ENCODE measurements around the gene SNX13.
A peak's percentile ranks its signal among the peaks of the same experiment; 100 is the strongest.

The SNX13 gene

DNA sequence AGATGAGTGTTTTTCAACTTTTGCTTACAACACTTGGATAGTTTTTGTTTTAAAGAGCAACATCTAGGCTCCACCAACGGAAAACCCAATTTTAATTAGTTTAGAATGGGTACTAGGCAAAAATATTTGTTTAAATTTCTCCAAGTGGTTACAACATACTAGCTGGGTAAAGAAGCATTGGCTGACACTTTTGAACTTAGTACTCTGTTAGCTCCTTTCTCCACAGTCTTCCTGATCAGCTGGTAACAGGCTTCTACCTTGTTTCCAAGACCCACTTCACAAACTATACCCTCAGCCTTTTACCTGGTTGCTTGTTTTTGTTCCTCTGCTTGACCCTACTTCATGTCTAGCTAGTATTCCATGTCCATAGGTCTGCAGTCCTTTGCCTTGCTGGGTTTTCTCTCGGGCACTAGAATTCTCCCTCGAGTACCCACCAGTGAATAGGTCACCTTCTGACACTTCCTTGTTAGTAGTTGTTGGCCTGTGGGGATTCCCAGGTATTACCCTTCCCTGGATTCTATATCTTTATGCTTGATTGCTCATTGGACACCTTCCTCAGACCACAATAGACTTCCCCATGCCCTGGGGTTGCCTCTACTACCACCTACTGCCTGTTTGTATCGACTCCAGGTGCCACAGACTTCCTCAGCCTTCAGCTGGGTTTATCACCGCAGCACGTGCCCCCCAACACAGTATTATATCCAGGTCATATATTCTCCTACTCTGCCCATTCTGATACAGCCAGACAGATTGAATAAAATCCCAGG lies 45.4 kb upstream of the SNX13 start:
- Histone ChIP-seq H3K4me3 (replicated peaks; ENCODE audit: insufficient read depth, low read length) (no peak overlapping the region), H3K27me3 (ENCODE audit: insufficient read depth, poor library complexity, severe bottlenecking) (no peaks in the 10 kb centered on the region), H3K27ac (replicated peaks) (no peak overlapping the region)
- no peak for TF ChIP-seq POLR2AphosphoS5 (IDR thresholded peaks at IDR 0.05; ENCODE audit: low read depth)
- TF ChIP-seq GABPA (IDR thresholded peaks at IDR 0.05; ENCODE audit: low read depth) = no peak
- no peak for TF ChIP-seq REST (IDR thresholded peaks at IDR 0.05; ENCODE audit: insufficient replicate concordance, low read depth)
- TF ChIP-seq CTCF (IDR thresholded peaks at IDR 0.05; ENCODE audit: insufficient read depth, low read length) = no peak
- no peak for TF ChIP-seq SPI1 (IDR thresholded peaks at IDR 0.05; ENCODE audit: borderline replicate concordance, low read depth)
- DNase-seq (ENCODE audit: low read depth in 1 of 2, low spot score in 1 of 2) = no peak

GRCh38 chr7:17984288-17984687 lies 44.0 kb upstream of the SNX13 start:
- TF ChIP-seq CTCF (IDR thresholded peaks at IDR 0.05; ENCODE audit: insufficient read depth, low read length) (no peak), GABPA (IDR thresholded peaks at IDR 0.05; ENCODE audit: low read depth) (no peak), SPI1 (IDR thresholded peaks at IDR 0.05; ENCODE audit: borderline replicate concordance, low read depth) (no peak), REST (IDR thresholded peaks at IDR 0.05; ENCODE audit: insufficient replicate concordance, low read depth) (no peak), POLR2AphosphoS5 (IDR thresholded peaks at IDR 0.05; ENCODE audit: low read depth) (no peak)
- no peak for DNase-seq (ENCODE audit: low read depth in 1 of 2, low spot score in 1 of 2)
- H3K4me3 ChIP-seq (replicated peaks; ENCODE audit: insufficient read depth, low read length) = no peak overlapping the region
- H3K27me3 ChIP-seq (ENCODE audit: insufficient read depth, poor library complexity, severe bottlenecking) = no peaks in the 10 kb centered on the region
- H3K27ac ChIP-seq (replicated peaks) = no peak overlapping the region

DNA sequence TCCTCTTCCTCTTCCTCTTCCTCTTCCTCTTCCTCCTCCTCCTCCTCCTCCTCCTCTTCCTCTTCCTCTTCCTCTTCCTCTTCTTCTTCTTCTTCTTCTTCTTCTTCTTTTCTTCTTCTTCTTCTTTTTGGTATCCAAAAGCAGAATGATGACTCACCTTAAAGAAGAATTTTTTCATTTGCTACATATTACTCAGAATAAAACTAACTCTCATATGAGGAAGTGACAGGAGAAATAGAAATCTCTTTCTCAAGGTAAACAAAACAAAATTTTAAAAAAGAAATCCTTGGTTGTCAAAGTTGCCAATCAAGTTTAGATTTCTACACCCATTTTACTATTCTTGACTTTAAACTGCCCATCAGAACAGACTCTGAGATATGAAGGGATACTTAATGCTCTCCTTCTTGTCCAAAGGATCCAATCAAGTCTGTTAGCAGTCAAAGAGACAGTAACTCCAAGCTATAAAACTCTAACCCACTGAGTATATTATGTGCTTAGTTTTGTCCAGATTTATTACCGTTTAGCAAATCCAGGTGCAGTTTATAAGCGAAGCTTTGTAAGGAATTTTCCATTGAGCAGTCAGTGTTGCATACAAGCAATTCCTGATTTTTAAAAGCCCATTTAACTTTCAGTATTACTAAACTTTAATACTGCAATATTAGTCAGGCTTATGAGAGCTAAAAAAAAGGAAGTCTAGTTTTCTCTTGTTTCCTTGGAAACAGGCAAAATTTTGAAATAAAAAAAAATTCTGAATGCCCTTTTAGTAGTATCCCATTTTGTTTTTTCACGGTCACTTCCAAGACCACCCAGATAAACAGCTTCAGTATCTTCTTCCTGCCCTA lies 43.1 kb upstream of the SNX13 start:
- peak in 1 of 2 experiments; percentile 7 for DNase-seq (ENCODE audit: low read depth in 1 of 2, low spot score in 1 of 2)
- Histone ChIP-seq H3K4me3 (replicated peaks; ENCODE audit: insufficient read depth, low read length) (no peak overlapping the region), H3K27me3 (ENCODE audit: insufficient read depth, poor library complexity, severe bottlenecking) (no peaks in the 10 kb centered on the region), H3K27ac (replicated peaks) (peak overlapping the region; percentile 41)
- TF ChIP-seq SPI1 (IDR thresholded peaks at IDR 0.05; ENCODE audit: borderline replicate concordance, low read depth) (peak; percentile 68), GABPA (IDR thresholded peaks at IDR 0.05; ENCODE audit: low read depth) (no peak)

GRCh38 chr7:17976952-17977351 lies 36.7 kb upstream of the SNX13 start:
- no peak for TF ChIP-seq POLR2AphosphoS5 (IDR thresholded peaks at IDR 0.05; ENCODE audit: low read depth)
- no peak for TF ChIP-seq REST (IDR thresholded peaks at IDR 0.05; ENCODE audit: insufficient replicate concordance, low read depth)
- TF ChIP-seq GABPA (IDR thresholded peaks at IDR 0.05; ENCODE audit: low read depth) = no peak
- no peak for TF ChIP-seq SPI1 (IDR thresholded peaks at IDR 0.05; ENCODE audit: borderline replicate concordance, low read depth)
- TF ChIP-seq CTCF (IDR thresholded peaks at IDR 0.05; ENCODE audit: insufficient read depth, low read length) = no peak
- H3K27me3 ChIP-seq (ENCODE audit: insufficient read depth, poor library complexity, severe bottlenecking) = no peaks in the 10 kb centered on the region
- H3K4me3 ChIP-seq (replicated peaks; ENCODE audit: insufficient read depth, low read length) = no peak overlapping the region
- DNase-seq (ENCODE audit: low read depth in 1 of 2, low spot score in 1 of 2) = no peak
- no peak overlapping the region for H3K27ac ChIP-seq (replicated peaks)

Data from HL-60 (cell line).